T-helper 2 cell treated with Interferon-gamma antibody and Interleukin-4, amounts not matched to agents 100 ng/mL and 5 ng/mL, for 36 hours (primary cell): ENCODE results near the gene TCEA3. TPM values are rescaled to one million over a fixed set of nuclear protein-coding genes. Genes with fewer than 3 reads are reported as not detected.

Experiments used
- intact Hi-C: fragments of 100-400 bp; cut with micrococcal nuclease; formaldehyde crosslinking; loops from one replicate; pipeline ENCODE4 v1.15.1; 2023
- total RNA-seq: library from RNA; stranded (reverse); gene quantifications from 2 replicates; pipeline ENCODE4 v1.2.3, GENCODE V29; 2022

The TCEA3 gene
- total RNA-seq, 1 donor from 2014 or later = 17.9 TPM

GRCh38 chr1:23446661-23447310 lies 22.2 kb upstream of the TCEA3 start:
- intact Hi-C loops = no loop called here

GRCh38 chr1:23444596-23445390 lies 20.2 kb upstream of the TCEA3 start:
- intact Hi-C loops = no loop called here

GRCh38 chr1:23444104-23444533 lies 19.6 kb upstream of the TCEA3 start:
- intact Hi-C loops = no loop called here

GRCh38 chr1:23442751-23443150 lies 18.2 kb upstream of the TCEA3 start:
- intact Hi-C loops = no loop called here

GRCh38 chr1:23441446-23442148 lies 17.0 kb upstream of the TCEA3 start:
- intact Hi-C loops = no loop called here

- intact Hi-C loops = no loop called here
These were observed 14.0 kb upstream of the TCEA3 start for GRCh38 chr1:23438545-23438944.

GRCh38 chr1:23437355-23437664 lies 12.8 kb upstream of the TCEA3 start:
- intact Hi-C loops = no loop called here

- intact Hi-C loops = no loop called here
These were observed 12.2 kb upstream of the TCEA3 start for GRCh38 chr1:23436520-23437354.

GRCh38 chr1:23434260-23434775 lies 9.8 kb upstream of the TCEA3 start:
- intact Hi-C loops = no loop called here

GRCh38 chr1:23433122-23433521 lies 8.6 kb upstream of the TCEA3 start:
- intact Hi-C loops = no loop called here

- intact Hi-C loops = no loop called here
These were observed 6.9 kb upstream of the TCEA3 start for GRCh38 chr1:23431431-23431830.

GRCh38 chr1:23430803-23431202 lies 6.3 kb upstream of the TCEA3 start:
- intact Hi-C loops = no loop called here

GRCh38 chr1:23428136-23428905 lies 3.8 kb upstream of the TCEA3 start:
- intact Hi-C loops = no loop called here

- intact Hi-C loops = no loop called here
These were observed 3.0 kb upstream of the TCEA3 start for GRCh38 chr1:23427550-23427949.

- intact Hi-C loops = no loop called here
These were observed 2.3 kb upstream of the TCEA3 start for GRCh38 chr1:23426828-23427227.

GRCh38 chr1:23425193-23425494 lies 596 bp upstream of the TCEA3 start:
- intact Hi-C loops = no loop called here

GRCh38 chr1:23423415-23424292 lies 894 bp downstream of the TCEA3 start:
- intact Hi-C loops = loop anchor here (2.0 kb wide), 1 partner anchor 55 kb away; the partner anchor contains the start of gene ZNF436

GRCh38 chr1:23422941-23423340 lies 1.6 kb downstream of the TCEA3 start:
- intact Hi-C loops = loop anchor here (2.0 kb wide), 1 partner anchor 54 kb away; the partner anchor contains the start of gene ZNF436

GRCh38 chr1:23422241-23422877 lies 2.2 kb downstream of the TCEA3 start:
- intact Hi-C loops = loop anchor here (2.0 kb wide), 1 partner anchor 54 kb away; the partner anchor contains the start of gene ZNF436
